GM19023 (cell line): ENCODE measurements around the gene TMEM52.
A peak's percentile ranks its signal among the peaks of the same experiment; 100 is the strongest.

Experiments used
- ATAC-seq: cut with Tn5 transposase; IDR thresholded peaks from one replicate; pipeline ENCODE4 v1.9.1; 2021; ENCODE audit warnings: mild to moderate bottlenecking, moderate library complexity; ENCODE audit not compliant: unreplicated experiment

Gene TMEM52

GRCh38 chr1:1918901-1919303, at the start of gene TMEM52:
Gene TMEM52, minus strand, starts transcription at chr1:1919279. Its CDS starts 14 bp downstream, at chr1:1919265.
- peak; percentile 22 for ATAC-seq

GRCh38 chr1:1967879-1968278, 48.8 kb upstream of the TMEM52 start:
- ATAC-seq, result no peak

- ATAC-seq, result no peak
Measured at GRCh38 chr1:1967151-1967550, 48.1 kb upstream of the TMEM52 start.

GRCh38 chr1:1966071-1966740, 47.1 kb upstream of the TMEM52 start:
- no peak for ATAC-seq

GRCh38 chr1:1965546-1965945, 46.5 kb upstream of the TMEM52 start:
- no peak for ATAC-seq

GRCh38 chr1:1964811-1965210, 45.7 kb upstream of the TMEM52 start:
- ATAC-seq, result no peak

GRCh38 chr1:1963570-1963969, 44.5 kb upstream of the TMEM52 start:
- no peak for ATAC-seq

- no peak for ATAC-seq
Measured at GRCh38 chr1:1962752-1963151, 43.7 kb upstream of the TMEM52 start.

- ATAC-seq, result no peak
Measured at GRCh38 chr1:1960480-1961196, 41.6 kb upstream of the TMEM52 start.

GRCh38 chr1:1959840-1960479, 40.9 kb upstream of the TMEM52 start:
- no peak for ATAC-seq

GRCh38 chr1:1959459-1959839, 40.4 kb upstream of the TMEM52 start:
- no peak for ATAC-seq

GRCh38 chr1:1958071-1958541, 39.0 kb upstream of the TMEM52 start:
- no peak for ATAC-seq

- ATAC-seq, result no peak
Measured at GRCh38 chr1:1957533-1957961, 38.5 kb upstream of the TMEM52 start.

- ATAC-seq, result no peak
Measured at GRCh38 chr1:1956586-1957532, 37.8 kb upstream of the TMEM52 start.

GRCh38 chr1:1956101-1956500, 37.0 kb upstream of the TMEM52 start:
- no peak for ATAC-seq

- ATAC-seq, result no peak
Measured at GRCh38 chr1:1955621-1956094, 36.6 kb upstream of the TMEM52 start.

- ATAC-seq, result no peak
Measured at GRCh38 chr1:1954831-1955441, 35.9 kb upstream of the TMEM52 start.

- ATAC-seq, result no peak
Measured at GRCh38 chr1:1954015-1954414, 34.9 kb upstream of the TMEM52 start.

GRCh38 chr1:1950940-1951339, 31.9 kb upstream of the TMEM52 start:
- no peak for ATAC-seq

- no peak for ATAC-seq
Measured at GRCh38 chr1:1948783-1949182, 29.7 kb upstream of the TMEM52 start.
